Measurements from ENCODE around the gene PSMC1.
"Not testable (repeated sequence)": the region's sequence is repeated elsewhere in the genome, so short reads cannot be mapped to it uniquely, and the experiment has no call there.

Gene PSMC1

GRCh38 chr14:90256354-90257131 lies at the start of gene PSMC1:
PSMC1 (plus strand) TSS chr14:90256553; CDS start chr14:90256598, 45 bp downstream.
- peak; percentile 94 for DNase-seq

- DNase-seq: no peak
Measured at GRCh38 chr14:90213099-90213748, 43.1 kb upstream of the PSMC1 start.

- no peak for DNase-seq
Measured at GRCh38 chr14:90228478-90228877, 27.9 kb upstream of the PSMC1 start.

- DNase-seq: not testable (repeated sequence)
Measured at GRCh38 chr14:90229942-90230341, 26.4 kb upstream of the PSMC1 start.

GRCh38 chr14:90235179-90235976 lies 21.0 kb upstream of the PSMC1 start:
- peak; percentile 64 for DNase-seq

GRCh38 chr14:90239139-90239538 lies 17.2 kb upstream of the PSMC1 start:
- DNase-seq: no peak

- DNase-seq: no peak
Measured at GRCh38 chr14:90242444-90242843, 13.9 kb upstream of the PSMC1 start.

GRCh38 chr14:90246936-90247335 lies 9.4 kb upstream of the PSMC1 start:
- DNase-seq: no peak

GRCh38 chr14:90247441-90247840 lies 8.9 kb upstream of the PSMC1 start:
- DNase-seq: not testable (repeated sequence)

- DNase-seq: no peak
Measured at GRCh38 chr14:90248594-90248993, 7.8 kb upstream of the PSMC1 start.

- no peak for DNase-seq
Measured at GRCh38 chr14:90253826-90254225, 2.5 kb upstream of the PSMC1 start.

- DNase-seq: no peak
Measured at GRCh38 chr14:90255871-90256270, 482 bp upstream of the PSMC1 start.

GRCh38 chr14:90263748-90264449 lies 7.5 kb downstream of the PSMC1 start:
- no peak for DNase-seq

- no peak for DNase-seq
Measured at GRCh38 chr14:90266441-90267154, 10.2 kb downstream of the PSMC1 start.

- DNase-seq: no peak
Measured at GRCh38 chr14:90268420-90268819, 12.1 kb downstream of the PSMC1 start.

- DNase-seq: no peak
Measured at GRCh38 chr14:90272523-90272922, 16.2 kb downstream of the PSMC1 start.

- no peak for DNase-seq
Measured at GRCh38 chr14:90273532-90273931, 17.2 kb downstream of the PSMC1 start.

GRCh38 chr14:90274019-90274418 lies 17.7 kb downstream of the PSMC1 start:
- DNase-seq: no peak

- no peak for DNase-seq
Measured at GRCh38 chr14:90274808-90275457, 18.6 kb downstream of the PSMC1 start.

- DNase-seq: no peak
Measured at GRCh38 chr14:90275458-90275814, 19.1 kb downstream of the PSMC1 start.

- no peak for DNase-seq
Measured at GRCh38 chr14:90275820-90276219, 19.5 kb downstream of the PSMC1 start.
